Measurements from ENCODE around the gene ALG14. TPM values are rescaled to one million over a fixed set of nuclear protein-coding genes. Genes with fewer than 3 reads are reported as not detected.

ALG14 gene
- total and polyA plus RNA-seq, 2 experiments from 2014 or later: 2.7 to 8.2 TPM

- H3K36me3 ChIP-seq: no peaks in the 10 kb centered on the region
- peak; percentile 97 for DNase-seq (ENCODE audit: low read depth in 1 of 2, low spot score in 1 of 2)
- H3K9me3 ChIP-seq (ENCODE audit: low read depth): no peaks in the 10 kb centered on the region
- no peak for TF ChIP-seq CTCF (IDR thresholded peaks at IDR 0.05; ENCODE audit: low read depth, low read length)
- peak within 1 kb of the TSS; percentile 99 for H3K27ac ChIP-seq
- H3K4me1 ChIP-seq (ENCODE audit: low read depth): peaks cover 35% of the 10 kb centered on the region
- H3K27me3 ChIP-seq: no peaks in the 10 kb centered on the region
- H3K4me3 ChIP-seq: peak within 1 kb of the TSS; percentile 82
These were observed 145.8 kb downstream of the ALG14 start, which contains the start of gene CNN3 for GRCh38 chr1:94926915-94927404. Gene CNN3 (minus strand): TSS chr1:94927110. CDS start chr1:94926894, 216 bp downstream.

- TF ChIP-seq CTCF (IDR thresholded peaks at IDR 0.05; ENCODE audit: low read depth, low read length): peak; percentile 45
These were observed 146.4 kb downstream of the ALG14 start for GRCh38 chr1:94926126-94926914.

GRCh38 chr1:94925561-94926125 lies 147.1 kb downstream of the ALG14 start:
- no peak for TF ChIP-seq CTCF (IDR thresholded peaks at IDR 0.05; ENCODE audit: low read depth, low read length)
- no peaks in the 10 kb centered on the region for H3K9me3 ChIP-seq (ENCODE audit: low read depth)
- no peaks in the 10 kb centered on the region for H3K27me3 ChIP-seq
- peaks cover 35% of the 10 kb centered on the region for H3K4me1 ChIP-seq (ENCODE audit: low read depth)
- H3K27ac ChIP-seq: peak overlapping the region; percentile 99
- H3K36me3 ChIP-seq: no peaks in the 10 kb centered on the region
- peak overlapping the region; percentile 82 for H3K4me3 ChIP-seq
- peak; percentile 88 to 95 for DNase-seq (ENCODE audit: low read depth in 1 of 2, low spot score in 1 of 2)

More at GRCh38 chr1:94926126-94926914, 146.4 kb downstream of the ALG14 start:
- Histone ChIP-seq H3K4me1 (ENCODE audit: low read depth) (peaks cover 35% of the 10 kb centered on the region), H3K4me3 (peak overlapping the region; percentile 82), H3K27me3 (no peaks in the 10 kb centered on the region), H3K9me3 (ENCODE audit: low read depth) (no peaks in the 10 kb centered on the region), H3K36me3 (no peaks in the 10 kb centered on the region), H3K27ac (peak overlapping the region; percentile 99)
- peak; percentile 68 to 79 for DNase-seq (ENCODE audit: low read depth in 1 of 2, low spot score in 1 of 2)

GRCh38 chr1:94925004-94925403 lies 147.7 kb downstream of the ALG14 start:
- DNase-seq (ENCODE audit: low read depth in 1 of 2, low spot score in 1 of 2): peak; percentile 27 to 52
- Histone ChIP-seq H3K27me3 (no peaks in the 10 kb centered on the region), H3K4me1 (ENCODE audit: low read depth) (peaks cover 38% of the 10 kb centered on the region), H3K9me3 (ENCODE audit: low read depth) (no peaks in the 10 kb centered on the region), H3K27ac (peak overlapping the region; percentile 99), H3K36me3 (no peaks in the 10 kb centered on the region), H3K4me3 (peak overlapping the region; percentile 82)
- no peak for TF ChIP-seq CTCF (IDR thresholded peaks at IDR 0.05; ENCODE audit: low read depth, low read length)

Other genes with a start within 250 kb of the ALG14 start
- gene CNN3, start 145.8 kb downstream of the ALG14 start, total RNA-seq: 101 and 108 TPM in 2 replicates
- 135 and 156 TPM in 2 replicates for gene CNN3, start 145.8 kb downstream of the ALG14 start, polyA plus RNA-seq
- 7.6 and 13.7 TPM in 2 replicates for gene TLCD4, start 44.4 kb upstream of the ALG14 start, total RNA-seq
- 15.1 and 24.9 TPM in 2 replicates for gene TLCD4, start 44.4 kb upstream of the ALG14 start, polyA plus RNA-seq
- 13.8 and 14.3 TPM in 2 replicates for gene RWDD3, start 161.3 kb upstream of the ALG14 start, total RNA-seq
- 32.8 and 38.9 TPM in 2 replicates for gene RWDD3, start 161.3 kb upstream of the ALG14 start, polyA plus RNA-seq

All from cardiac muscle cell (in vitro differentiated cells and primary cell).